DND-41 (cell line): ENCODE results near the gene ASRGL1.
A peak's percentile ranks its signal among the peaks of the same experiment; 100 is the strongest.

Experiments used
- ATAC-seq: fragments of 200-7000 bp; cut with Tn5 transposase; 3 replicates; pipeline ENCODE4 v1.9.1; 2021; ENCODE audit warnings: low read depth; ENCODE audit not compliant: insufficient read depth
- DNase-seq: peaks from one replicate; pipeline ENCODE4 v3.0.0-alpha.2; 2020
- H2AFZ ChIP-seq: 2 replicates; pipeline ENCODE4 v1.6.0; 2012; ENCODE audit warnings: low read depth, low read length
- H3K27ac ChIP-seq: 2 replicates; pipeline ENCODE4 v1.5.1; 2012; ENCODE audit warnings: low read length, inconsistent platforms
- H3K27me3 ChIP-seq: fragments of 200-600 bp; sonication (generic); 2 replicates; pipeline ENCODE4 v1.6.0; 2012; ENCODE audit warnings: low read length, mild to moderate bottlenecking, inconsistent platforms; ENCODE audit not compliant: insufficient read depth, poor library complexity
- H3K36me3 ChIP-seq: 2 replicates; pipeline ENCODE4 v1.5.1; 2012; ENCODE audit warnings: low read length, inconsistent platforms; ENCODE audit not compliant: insufficient read depth
- H3K4me1 ChIP-seq: 2 replicates; pipeline ENCODE4 v1.5.1; 2012; ENCODE audit warnings: mild to moderate bottlenecking, low read length; ENCODE audit not compliant: insufficient read depth
- H3K4me2 ChIP-seq: 2 replicates; pipeline ENCODE4 v1.6.0; 2012; ENCODE audit warnings: mild to moderate bottlenecking, moderate library complexity, low read length, inconsistent platforms; ENCODE audit not compliant: insufficient read depth
- H3K4me3 ChIP-seq, 2 experiments: fragments of 200-600 bp in 1 of 2; shearing (Covaris generic) in 1 of 2; 2 replicates each; pipeline ENCODE4 v1.5.1; 2012 to 2016; ENCODE audit warnings: inconsistent platforms in 2 of 2, low read length in 2 of 2, mild to moderate bottlenecking in 2 of 2, low read depth in 1 of 2, moderate library complexity in 1 of 2
- H3K79me2 ChIP-seq: 2 replicates; pipeline ENCODE4 v1.6.0; 2012; ENCODE audit warnings: low read length, inconsistent platforms; ENCODE audit not compliant: insufficient read depth
- H3K9ac ChIP-seq: 2 replicates; pipeline ENCODE4 v1.6.0; 2012; ENCODE audit warnings: low read depth, mild to moderate bottlenecking, inconsistent platforms, low read length, moderate library complexity
- H3K9me3 ChIP-seq: 2 replicates; pipeline ENCODE4 v1.5.1; 2012; ENCODE audit warnings: low read length, moderate library complexity, mild to moderate bottlenecking, inconsistent platforms; ENCODE audit not compliant: insufficient read depth, severe bottlenecking
- H4K20me1 ChIP-seq: 2 replicates; pipeline ENCODE4 v1.6.0; 2012; ENCODE audit warnings: low read length; ENCODE audit not compliant: insufficient read depth
- CTCF ChIP-seq: IDR thresholded peaks from 2 replicates; pipeline ENCODE4 v1.5.1; 2012; ENCODE audit warnings: borderline replicate concordance, low read length, moderate library complexity, mild to moderate bottlenecking; ENCODE audit not compliant: poor library complexity, severe bottlenecking; ENCODE audit errors: extremely low read depth
- EZH2 ChIP-seq: IDR thresholded peaks from 3 replicates; pipeline ENCODE4 v1.6.1; 2012; ENCODE audit warnings: borderline replicate concordance, low read depth, mild to moderate bottlenecking, moderate library complexity, low read length, inconsistent platforms; ENCODE audit not compliant: severe bottlenecking

Gene ASRGL1

GRCh38 chr11:62391642-62392425, 54.6 kb downstream of the ASRGL1 start:
- Histone ChIP-seq H3K27me3 (peaks cover 28% of the 10 kb centered on the region), H3K9ac (no peak overlapping the region), H2AFZ (no peak overlapping the region), H4K20me1 (no peaks in the 10 kb centered on the region; the same call in 1 of the 2 replicates), H3K4me3 (no peak overlapping the region), H3K4me2 (no peak overlapping the region), H3K36me3 (no peaks in the 10 kb centered on the region), H3K9me3 (no peaks in the 10 kb centered on the region), H3K27ac (no peak overlapping the region), H3K4me1 (no peaks in the 10 kb centered on the region), H3K79me2 (no peaks in the 10 kb centered on the region)
- TF ChIP-seq EZH2 (no peak), CTCF (peak; percentile 16)
- DNase-seq (no peak), ATAC-seq (no peak)

GRCh38 chr11:62392506-62392905, 55.3 kb downstream of the ASRGL1 start:
- no peaks in the 10 kb centered on the region for H3K79me2 ChIP-seq
- H2AFZ ChIP-seq, result no peak overlapping the region
- no peak overlapping the region for H3K4me3 ChIP-seq
- H3K27me3 ChIP-seq, result peaks cover 28% of the 10 kb centered on the region
- no peak overlapping the region for H3K27ac ChIP-seq
- H3K4me2 ChIP-seq, result no peak overlapping the region
- no peaks in the 10 kb centered on the region for H3K9me3 ChIP-seq
- no peak for DNase-seq
- no peaks in the 10 kb centered on the region for H3K36me3 ChIP-seq
- H3K9ac ChIP-seq, result no peak overlapping the region
- no peak for TF ChIP-seq EZH2
- no peak for TF ChIP-seq CTCF
- H3K4me1 ChIP-seq, result no peaks in the 10 kb centered on the region
- no peak for ATAC-seq
- no peaks in the 10 kb centered on the region; the same call in 1 of the 2 replicates for H4K20me1 ChIP-seq

GRCh38 chr11:62393061-62393611, 55.9 kb downstream of the ASRGL1 start:
- no peaks in the 10 kb centered on the region for H3K4me1 ChIP-seq
- H3K36me3 ChIP-seq, result no peaks in the 10 kb centered on the region
- DNase-seq (no peak), ATAC-seq (0 out of 3 replicates have a peak, but pooled peaks have one; percentile 44)
- H3K27ac ChIP-seq, result no peak overlapping the region
- H3K9me3 ChIP-seq, result no peaks in the 10 kb centered on the region
- H4K20me1 ChIP-seq, result no peaks in the 10 kb centered on the region; the same call in 1 of the 2 replicates
- peaks cover 28% of the 10 kb centered on the region for H3K27me3 ChIP-seq
- TF ChIP-seq EZH2 (no peak), CTCF (no peak)
- H3K4me2 ChIP-seq, result no peak overlapping the region
- H3K4me3 ChIP-seq, result no peak overlapping the region
- H3K79me2 ChIP-seq, result no peaks in the 10 kb centered on the region
- H2AFZ ChIP-seq, result no peak overlapping the region
- no peak overlapping the region for H3K9ac ChIP-seq
